OCI-LY1 (cell line): ENCODE results near the gene PHYHIPL.

Experiments used
- EZH2 ChIP-seq: fragments of 200-600 bp; sonication (generic), shearing (Covaris generic); IDR thresholded peaks from 2 replicates; pipeline ENCODE4 v1.8.0; 2017; ENCODE audit warnings: borderline replicate concordance, mixed run types, mild to moderate bottlenecking, antibody characterized with exemption, low read length, moderate library complexity, mixed read lengths
- TF ChIP-seq, protein P1 (sequence below): fragments of 200-600 bp; sonication (generic), shearing (Covaris generic); IDR thresholded peaks from 2 replicates; pipeline ENCODE4 v1.5.1; 2017; ENCODE audit warnings: mild to moderate bottlenecking, antibody characterized with exemption, low read length, moderate library complexity, mixed read lengths

DNA sequence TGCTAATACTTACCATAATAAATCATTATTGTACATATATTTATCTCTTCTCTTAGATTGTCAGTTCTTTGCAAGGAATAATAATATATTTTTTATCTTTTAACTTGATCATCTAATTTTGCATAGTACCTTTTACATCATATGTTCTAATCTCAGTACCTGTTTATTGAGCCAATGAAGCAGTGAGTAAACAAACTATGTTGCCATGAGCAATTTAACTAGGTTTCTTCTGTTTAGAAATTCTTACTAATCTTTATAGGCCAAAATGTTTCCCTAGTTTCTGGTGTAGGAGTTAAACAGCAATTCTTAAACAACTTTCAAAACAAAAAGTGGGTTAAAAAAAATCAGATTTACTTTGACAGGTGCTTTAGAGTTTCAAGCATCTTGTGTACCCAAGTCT is 61.3 kb downstream of the PHYHIPL start:
- TF ChIP-seq EZH2 = no peak
- TF ChIP-seq, protein P1, sequence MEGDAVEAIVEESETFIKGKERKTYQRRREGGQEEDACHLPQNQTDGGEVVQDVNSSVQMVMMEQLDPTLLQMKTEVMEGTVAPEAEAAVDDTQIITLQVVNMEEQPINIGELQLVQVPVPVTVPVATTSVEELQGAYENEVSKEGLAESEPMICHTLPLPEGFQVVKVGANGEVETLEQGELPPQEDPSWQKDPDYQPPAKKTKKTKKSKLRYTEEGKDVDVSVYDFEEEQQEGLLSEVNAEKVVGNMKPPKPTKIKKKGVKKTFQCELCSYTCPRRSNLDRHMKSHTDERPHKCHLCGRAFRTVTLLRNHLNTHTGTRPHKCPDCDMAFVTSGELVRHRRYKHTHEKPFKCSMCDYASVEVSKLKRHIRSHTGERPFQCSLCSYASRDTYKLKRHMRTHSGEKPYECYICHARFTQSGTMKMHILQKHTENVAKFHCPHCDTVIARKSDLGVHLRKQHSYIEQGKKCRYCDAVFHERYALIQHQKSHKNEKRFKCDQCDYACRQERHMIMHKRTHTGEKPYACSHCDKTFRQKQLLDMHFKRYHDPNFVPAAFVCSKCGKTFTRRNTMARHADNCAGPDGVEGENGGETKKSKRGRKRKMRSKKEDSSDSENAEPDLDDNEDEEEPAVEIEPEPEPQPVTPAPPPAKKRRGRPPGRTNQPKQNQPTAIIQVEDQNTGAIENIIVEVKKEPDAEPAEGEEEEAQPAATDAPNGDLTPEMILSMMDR = no peak
